K562 (cell line): ENCODE data around the gene H3-3A. TPM values are rescaled to one million over a fixed set of nuclear protein-coding genes. Genes with fewer than 3 reads are reported as not detected.

Source experiments
- ARID1B ChIP-seq: fragments of 450-650 bp; IDR thresholded peaks from 2 replicates; pipeline ENCODE4 v1.6.1; 2016; ENCODE audit warnings: antibody characterized with exemption, mild to moderate bottlenecking, inconsistent platforms
- ATF1 ChIP-seq, 2 experiments: fragments of 450-650 bp in 1 of 2; IDR thresholded peaks; 2 replicates each; pipeline ENCODE4 v1.6.1; 2016; ENCODE audit warnings: missing compliant biosample characterization in 1 of 2, missing genetic modification characterization in 1 of 2
- C11orf30 ChIP-seq: fragments of 450-650 bp; IDR thresholded peaks from 2 replicates; pipeline ENCODE4 v1.6.1; 2016; ENCODE audit warnings: low read depth, mild to moderate bottlenecking
- DMBX1 ChIP-seq: fragments of 250-450 bp; sonication (Bioruptor Pico); IDR thresholded peaks from 2 replicates; pipeline ENCODE4 v1.8.0; 2022; ENCODE audit warnings: inconsistent platforms, mild to moderate bottlenecking, moderate library complexity, borderline replicate concordance
- DPF2 ChIP-seq: fragments of 450-650 bp; IDR thresholded peaks from 2 replicates; pipeline ENCODE4 v1.6.1; 2016
- ELF2 ChIP-seq: fragments of 250-450 bp; sonication (Bioruptor Pico); IDR thresholded peaks from 2 replicates; pipeline ENCODE4 v1.5.0; 2021; ENCODE audit warnings: mild to moderate bottlenecking
- KLF16 ChIP-seq: IDR thresholded peaks from 2 replicates; pipeline ENCODE4 v1.6.1; 2016; ENCODE audit warnings: antibody characterized with exemption
- MAFF ChIP-seq: IDR thresholded peaks from 2 replicates; pipeline ENCODE4 v1.6.1; 2012; ENCODE audit warnings: low read length, improper control_type of control experiment
- MAFK ChIP-seq: IDR thresholded peaks from 2 replicates; pipeline ENCODE4 v1.6.1; 2011; ENCODE audit warnings: low read length, improper control_type of control experiment
- MEIS2 ChIP-seq: fragments of 450-650 bp; IDR thresholded peaks from 2 replicates; pipeline ENCODE4 v1.6.1; 2014; ENCODE audit warnings: mild to moderate bottlenecking; ENCODE audit not compliant: partially characterized antibody
- SMAD3 ChIP-seq: fragments of 450-650 bp; formaldehyde crosslinking; conservative IDR thresholded peaks from 2 replicates; pipeline ENCODE4 v1.4.0; 2020; ENCODE audit warnings: mild to moderate bottlenecking
- SOX6 ChIP-seq: fragments of 450-650 bp; IDR thresholded peaks from 2 replicates; pipeline ENCODE4 v1.6.1; 2014; ENCODE audit warnings: mild to moderate bottlenecking
- TEAD2 ChIP-seq: fragments of 450-650 bp; IDR thresholded peaks from 2 replicates; pipeline ENCODE4 v1.6.1; 2016; ENCODE audit warnings: missing genetic modification characterization, control low read depth, missing compliant biosample characterization
- ZNF140 ChIP-seq: fragments of 250-450 bp; sonication (Bioruptor Pico); IDR thresholded peaks from 2 replicates; pipeline ENCODE4 v1.8.0; 2021; ENCODE audit warnings: moderate library complexity, mild to moderate bottlenecking, inconsistent platforms
- ZNF197 ChIP-seq: fragments of 200-800 bp; sonication (Bioruptor generic); IDR thresholded peaks from 2 replicates; pipeline ENCODE4 v1.6.1; 2016; ENCODE audit warnings: low read depth, missing genetic modification characterization, missing compliant biosample characterization
- ZNF785 ChIP-seq: fragments of 250-450 bp; sonication (Bioruptor Pico); IDR thresholded peaks from 2 replicates; pipeline ENCODE4 v1.4.0; 2020; ENCODE audit warnings: mild to moderate bottlenecking
- polyA plus RNA-seq, 8 experiments: library from polyadenylated mRNA; depleted of rRNA in 4 of 8; stranded (reverse) in 5 of 8; unstranded in 3 of 8; fragments of >200 nt; fragmentation: Nextera tagmentation in 2 of 8; fragmentation: Illumina TruSeq in 1 of 8; extraction: Ambion mirVana in 2 of 8; extraction: Trizol in 1 of 8; gene quantifications; 2 replicates each; pipeline versions ENCODE4 v1.2.1 to v1.2.3, GENCODE V29; 2011 to 2014; ENCODE audit warnings: inconsistent platforms in 1 of 8, missing spikeins in 1 of 8
- total RNA-seq, 7 experiments: library from RNA; depleted of rRNA in 6 of 7; stranded (reverse); fragments of >200 nt in 6 of 7; fragmentation: Illumina TruSeq in 2 of 7; extraction: Trizol in 2 of 7; gene quantifications; 2 replicates each; pipeline versions ENCODE4 v1.2.1 to v1.2.3, GENCODE V29; 2011 to 2021; ENCODE audit warnings: low replicate concordance in 1 of 7
- TF ChIP-seq, protein P1 (sequence below), 2 experiments: IDR thresholded peaks in 1 of 2; conservative IDR thresholded peaks in 1 of 2; 2 replicates each; pipeline ENCODE4 v1.6.1; 2016; ENCODE audit warnings: low read depth in 2 of 2, mild to moderate bottlenecking in 1 of 2, missing compliant biosample characterization in 1 of 2, missing genetic modification characterization in 1 of 2, moderate library complexity in 1 of 2
- TF ChIP-seq, protein P2 (sequence below): IDR thresholded peaks from 2 replicates; pipeline ENCODE4 v1.6.1; 2016; ENCODE audit warnings: missing genetic modification characterization, missing compliant biosample characterization
- TF ChIP-seq, protein P3 (sequence below), 2 experiments: IDR thresholded peaks; 2 replicates each; pipeline ENCODE4 v1.6.1; 2011; ENCODE audit warnings: borderline replicate concordance in 1 of 2, control low read depth in 1 of 2, low read depth in 1 of 2, low read length in 1 of 2, mild to moderate bottlenecking in 1 of 2, mixed read lengths in 1 of 2, moderate library complexity in 1 of 2; ENCODE audit not compliant: insufficient read depth in 1 of 2, insufficient read length in 1 of 2, poor library complexity in 1 of 2, severe bottlenecking in 1 of 2; ENCODE audit errors: extremely low read depth in 1 of 2
- TF ChIP-seq, protein P4 (sequence below), 2 experiments: fragments of 450-650 bp in 1 of 2; sonication (generic) in 1 of 2; formaldehyde crosslinking in 1 of 2; IDR thresholded peaks in 1 of 2; conservative IDR thresholded peaks in 1 of 2; 2 replicates each; pipeline versions ENCODE4 v1.6.1 to v1.8.1; 2016 to 2023; ENCODE audit warnings: mild to moderate bottlenecking in 2 of 2, moderate library complexity in 2 of 2, inconsistent platforms in 1 of 2, missing genetic modification reagents in 1 of 2
- TF ChIP-seq, protein P5 (sequence below): fragments of 250-450 bp; sonication (Bioruptor Pico); IDR thresholded peaks from 2 replicates; pipeline ENCODE4 v1.5.0; 2020; ENCODE audit warnings: mild to moderate bottlenecking

H3-3A gene
- total and polyA plus RNA-seq, 9 of the 15 experiments (the other 6 are each of a cell fraction or from before 2014, with no cell fraction given): 426 to 1,083 (median 591) TPM

DNA sequence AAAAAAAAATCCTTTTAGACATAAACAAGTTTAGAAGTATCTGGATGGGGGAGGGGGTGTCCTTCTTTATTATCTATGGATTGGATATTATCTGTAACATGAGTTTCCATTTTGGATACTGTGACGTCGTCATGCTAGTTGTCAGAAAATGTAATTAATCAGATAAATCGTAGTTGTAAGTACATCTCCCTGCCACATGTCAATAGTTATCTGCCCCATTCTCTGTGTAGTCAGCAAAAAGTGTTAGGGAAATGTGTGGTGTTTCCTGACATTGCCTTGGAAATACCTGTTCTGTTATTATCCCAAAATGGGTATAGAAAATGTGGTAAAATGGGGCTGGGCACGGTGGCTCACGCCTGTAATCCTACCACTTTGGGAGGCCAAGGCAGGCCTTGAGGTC is 38.8 kb upstream of the H3-3A start (continued):
- TF ChIP-seq, protein P1, sequence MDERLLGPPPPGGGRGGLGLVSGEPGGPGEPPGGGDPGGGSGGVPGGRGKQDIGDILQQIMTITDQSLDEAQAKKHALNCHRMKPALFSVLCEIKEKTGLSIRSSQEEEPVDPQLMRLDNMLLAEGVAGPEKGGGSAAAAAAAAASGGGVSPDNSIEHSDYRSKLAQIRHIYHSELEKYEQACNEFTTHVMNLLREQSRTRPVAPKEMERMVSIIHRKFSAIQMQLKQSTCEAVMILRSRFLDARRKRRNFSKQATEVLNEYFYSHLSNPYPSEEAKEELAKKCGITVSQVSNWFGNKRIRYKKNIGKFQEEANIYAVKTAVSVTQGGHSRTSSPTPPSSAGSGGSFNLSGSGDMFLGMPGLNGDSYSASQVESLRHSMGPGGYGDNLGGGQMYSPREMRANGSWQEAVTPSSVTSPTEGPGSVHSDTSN (CRISPR knock-in tag; IDR thresholded peaks at IDR 0.05; ENCODE audit: low read depth): no peak
- TF ChIP-seq, protein P1 (tag; conservative IDR thresholded peaks at IDR 0.05; ENCODE audit: low read depth): peak; percentile 71
- TF ChIP-seq DMBX1 (CRISPR knock-in tag) (no peak), MAFK (peak; percentile 52), ZNF785 (CRISPR knock-in tag) (no peak), ELF2 (CRISPR knock-in tag) (no peak), ZNF140 (CRISPR knock-in tag) (no peak), DPF2 (peak; percentile 28; the same call in 1 of the 2 replicates), KLF16 (no peak), MAFF (peak; percentile 31; the same call in 1 of the 2 replicates), MEIS2 (peak; percentile 81), SOX6 (no peak), ARID1B (0 out of 2 replicates have a peak, but pooled peaks have one; percentile 18), C11orf30 (peak; percentile 83), ATF1 (CRISPR knock-in tag; IDR thresholded peaks at IDR 0.05) (no peak), ATF1 (tag; IDR thresholded peaks at IDR 0.05) (0 out of 2 replicates have a peak, but pooled peaks have one; percentile 14), SMAD3 (no peak), TEAD2 (tag) (no peak), ZNF197 (no peak)
- TF ChIP-seq, protein P2, sequence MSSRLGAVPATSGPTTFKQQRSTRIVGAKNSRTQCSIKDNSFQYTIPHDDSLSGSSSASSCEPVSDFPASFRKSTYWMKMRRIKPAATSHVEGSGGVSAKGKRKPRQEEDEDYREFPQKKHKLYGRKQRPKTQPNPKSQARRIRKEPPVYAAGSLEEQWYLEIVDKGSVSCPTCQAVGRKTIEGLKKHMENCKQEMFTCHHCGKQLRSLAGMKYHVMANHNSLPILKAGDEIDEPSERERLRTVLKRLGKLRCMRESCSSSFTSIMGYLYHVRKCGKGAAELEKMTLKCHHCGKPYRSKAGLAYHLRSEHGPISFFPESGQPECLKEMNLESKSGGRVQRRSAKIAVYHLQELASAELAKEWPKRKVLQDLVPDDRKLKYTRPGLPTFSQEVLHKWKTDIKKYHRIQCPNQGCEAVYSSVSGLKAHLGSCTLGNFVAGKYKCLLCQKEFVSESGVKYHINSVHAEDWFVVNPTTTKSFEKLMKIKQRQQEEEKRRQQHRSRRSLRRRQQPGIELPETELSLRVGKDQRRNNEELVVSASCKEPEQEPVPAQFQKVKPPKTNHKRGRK: no peak
- TF ChIP-seq, protein P3, sequence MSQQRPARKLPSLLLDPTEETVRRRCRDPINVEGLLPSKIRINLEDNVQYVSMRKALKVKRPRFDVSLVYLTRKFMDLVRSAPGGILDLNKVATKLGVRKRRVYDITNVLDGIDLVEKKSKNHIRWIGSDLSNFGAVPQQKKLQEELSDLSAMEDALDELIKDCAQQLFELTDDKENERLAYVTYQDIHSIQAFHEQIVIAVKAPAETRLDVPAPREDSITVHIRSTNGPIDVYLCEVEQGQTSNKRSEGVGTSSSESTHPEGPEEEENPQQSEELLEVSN (IDR thresholded peaks at IDR 0.05; ENCODE audit: borderline replicate concordance in 1 of 2, extremely low read depth in 1 of 2, insufficient read depth in 1 of 2, insufficient read length in 1 of 2, low read depth in 1 of 2, low read length in 1 of 2, poor library complexity in 1 of 2, severe bottlenecking in 1 of 2): no peak
- TF ChIP-seq, protein P4, sequence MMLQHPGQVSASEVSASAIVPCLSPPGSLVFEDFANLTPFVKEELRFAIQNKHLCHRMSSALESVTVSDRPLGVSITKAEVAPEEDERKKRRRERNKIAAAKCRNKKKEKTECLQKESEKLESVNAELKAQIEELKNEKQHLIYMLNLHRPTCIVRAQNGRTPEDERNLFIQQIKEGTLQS (IDR thresholded peaks at IDR 0.05): peak; percentile 29
- TF ChIP-seq, protein P4 (CRISPR knock-in tag; conservative IDR thresholded peaks at IDR 0.05): no peak
- TF ChIP-seq, protein P5, sequence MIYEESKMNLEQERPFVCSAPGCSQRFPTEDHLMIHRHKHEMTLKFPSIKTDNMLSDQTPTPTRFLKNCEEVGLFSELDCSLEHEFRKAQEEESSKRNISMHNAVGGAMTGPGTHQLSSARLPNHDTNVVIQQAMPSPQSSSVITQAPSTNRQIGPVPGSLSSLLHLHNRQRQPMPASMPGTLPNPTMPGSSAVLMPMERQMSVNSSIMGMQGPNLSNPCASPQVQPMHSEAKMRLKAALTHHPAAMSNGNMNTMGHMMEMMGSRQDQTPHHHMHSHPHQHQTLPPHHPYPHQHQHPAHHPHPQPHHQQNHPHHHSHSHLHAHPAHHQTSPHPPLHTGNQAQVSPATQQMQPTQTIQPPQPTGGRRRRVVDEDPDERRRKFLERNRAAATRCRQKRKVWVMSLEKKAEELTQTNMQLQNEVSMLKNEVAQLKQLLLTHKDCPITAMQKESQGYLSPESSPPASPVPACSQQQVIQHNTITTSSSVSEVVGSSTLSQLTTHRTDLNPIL (CRISPR knock-in tag): no peak
